ENCODE measurements around the gene SSBP4.

GRCh38 chr19:18420930-18421329 lies 1.7 kb downstream of the SSBP4 start:
- TF ChIP-seq CTCF (IDR thresholded peaks at IDR 0.05), result no peak
- no peak for TF ChIP-seq POLR2A (IDR thresholded peaks at IDR 0.05)
